ENCODE measurements around the gene LYAR. TPM values are rescaled to one million over a fixed set of nuclear protein-coding genes. Genes with fewer than 3 reads are reported as not detected.

The LYAR gene
- total and polyA plus RNA-seq, 2 of the 13 experiments (the other 11 are each of a cell fraction or from before 2014, with no cell fraction given): 7.8 to 94.2 TPM

DNA sequence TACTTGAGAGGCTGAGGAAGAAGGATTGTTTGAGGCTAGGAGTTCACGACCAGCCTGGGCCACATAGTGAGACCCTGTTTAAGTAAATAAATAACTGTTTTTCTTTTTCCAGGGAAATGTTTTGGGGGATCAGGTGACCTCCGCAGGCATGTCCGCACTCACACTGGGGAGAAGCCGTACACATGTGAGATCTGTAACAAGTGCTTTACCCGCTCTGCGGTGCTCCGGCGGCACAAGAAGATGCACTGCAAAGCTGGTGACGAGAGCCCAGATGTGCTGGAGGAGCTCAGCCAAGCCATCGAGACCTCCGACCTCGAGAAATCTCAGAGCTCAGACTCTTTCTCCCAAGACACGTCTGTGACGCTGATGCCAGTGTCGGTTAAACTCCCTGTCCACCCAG, 30.6 kb upstream of the LYAR start (continued):
- TF ChIP-seq, protein P1, sequence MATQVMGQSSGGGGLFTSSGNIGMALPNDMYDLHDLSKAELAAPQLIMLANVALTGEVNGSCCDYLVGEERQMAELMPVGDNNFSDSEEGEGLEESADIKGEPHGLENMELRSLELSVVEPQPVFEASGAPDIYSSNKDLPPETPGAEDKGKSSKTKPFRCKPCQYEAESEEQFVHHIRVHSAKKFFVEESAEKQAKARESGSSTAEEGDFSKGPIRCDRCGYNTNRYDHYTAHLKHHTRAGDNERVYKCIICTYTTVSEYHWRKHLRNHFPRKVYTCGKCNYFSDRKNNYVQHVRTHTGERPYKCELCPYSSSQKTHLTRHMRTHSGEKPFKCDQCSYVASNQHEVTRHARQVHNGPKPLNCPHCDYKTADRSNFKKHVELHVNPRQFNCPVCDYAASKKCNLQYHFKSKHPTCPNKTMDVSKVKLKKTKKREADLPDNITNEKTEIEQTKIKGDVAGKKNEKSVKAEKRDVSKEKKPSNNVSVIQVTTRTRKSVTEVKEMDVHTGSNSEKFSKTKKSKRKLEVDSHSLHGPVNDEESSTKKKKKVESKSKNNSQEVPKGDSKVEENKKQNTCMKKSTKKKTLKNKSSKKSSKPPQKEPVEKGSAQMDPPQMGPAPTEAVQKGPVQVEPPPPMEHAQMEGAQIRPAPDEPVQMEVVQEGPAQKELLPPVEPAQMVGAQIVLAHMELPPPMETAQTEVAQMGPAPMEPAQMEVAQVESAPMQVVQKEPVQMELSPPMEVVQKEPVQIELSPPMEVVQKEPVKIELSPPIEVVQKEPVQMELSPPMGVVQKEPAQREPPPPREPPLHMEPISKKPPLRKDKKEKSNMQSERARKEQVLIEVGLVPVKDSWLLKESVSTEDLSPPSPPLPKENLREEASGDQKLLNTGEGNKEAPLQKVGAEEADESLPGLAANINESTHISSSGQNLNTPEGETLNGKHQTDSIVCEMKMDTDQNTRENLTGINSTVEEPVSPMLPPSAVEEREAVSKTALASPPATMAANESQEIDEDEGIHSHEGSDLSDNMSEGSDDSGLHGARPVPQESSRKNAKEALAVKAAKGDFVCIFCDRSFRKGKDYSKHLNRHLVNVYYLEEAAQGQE (IDR thresholded peaks at IDR 0.05; ENCODE audit: borderline replicate concordance in 1 of 2, low read depth in 1 of 2, low read length in 2 of 2): no peak
- TF ChIP-seq SNAPC2 (CRISPR knock-in tag; IDR thresholded peaks at IDR 0.05): no peak

DNA sequence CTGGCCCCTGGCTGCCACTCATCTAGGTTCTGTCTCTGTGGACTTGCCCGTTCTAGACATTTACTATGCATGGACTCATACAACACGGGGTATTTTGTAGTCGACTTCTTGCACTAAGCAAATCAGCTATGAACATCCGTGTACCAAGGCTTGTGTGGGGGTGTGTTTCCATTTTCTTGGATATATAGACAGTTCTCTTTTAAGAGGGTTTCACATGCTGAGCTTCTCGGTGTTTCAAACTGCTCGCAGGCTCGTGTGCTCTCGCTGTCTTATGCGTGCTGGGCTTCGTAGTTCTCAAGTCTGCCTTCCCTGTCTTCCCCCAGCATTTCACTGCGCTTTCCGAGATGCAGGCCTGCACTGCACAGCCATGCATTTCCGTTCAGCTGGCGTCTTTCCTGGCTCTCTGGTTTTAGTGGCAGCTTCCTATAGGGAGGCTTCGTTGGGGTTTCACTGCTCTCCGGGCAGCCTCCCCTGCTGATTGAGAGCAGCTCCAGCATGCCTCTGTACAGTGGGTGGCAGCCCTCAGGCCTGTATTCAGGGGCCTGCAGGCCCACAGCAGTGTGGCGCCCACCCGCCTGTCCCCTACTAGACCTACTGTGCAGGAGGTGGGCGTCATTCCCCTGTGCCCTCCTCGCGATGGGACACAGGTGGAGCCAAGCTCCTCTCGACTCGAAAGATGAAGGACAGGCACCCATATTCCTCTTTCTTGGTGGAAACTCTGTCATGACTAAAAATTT, 27.7 kb upstream of the LYAR start:
- ChIA-PET CTCF (ENCODE audit: low intra/inter-chr PET ratio, low total read pairs) (no interaction called here), POLR2A (no interaction called here)
- Histone ChIP-seq H3K9me3 (ENCODE audit: low read length) (no peaks in the 10 kb centered on the region), H3K27me3 (ENCODE audit: control insufficient read depth in 1 of 2, insufficient read depth in 2 of 2, low read length in 2 of 2) (no peaks in the 10 kb centered on the region), H3K27ac (ENCODE audit: extremely low read length, insufficient read depth, low read length) (no peak overlapping the region), H3K4me1 (ENCODE audit: insufficient read depth, low read length) (no peaks in the 10 kb centered on the region), H3K9ac (ENCODE audit: insufficient read depth, low read depth, low read length) (no peak overlapping the region), H3K79me2 (ENCODE audit: insufficient read depth, low read length) (no peaks in the 10 kb centered on the region), H3K36me3 (replicated peaks in 1 of 2; ENCODE audit: control insufficient read depth in 1 of 2, insufficient read depth in 2 of 2, low read length in 2 of 2) (peaks cover 16 to 41% of the 10 kb centered on the region in 2 experiments; a peak in 4 of 5 replicates), H4K20me1 (ENCODE audit: insufficient read depth, low read length) (no peaks in the 10 kb centered on the region), H3K4me3 (replicated peaks in 1 of 3; ENCODE audit: insufficient read depth in 1 of 3, low read depth in 2 of 3, low read length in 3 of 3) (no peak overlapping the region), H3K4me2 (ENCODE audit: low read depth, low read length) (no peak overlapping the region), H2AFZ (ENCODE audit: low read length) (no peak overlapping the region)
- ATAC-seq (no peak), DNase-seq (ENCODE audit: low spot score) (no peak), FAIRE-seq (no peak)
- WGBS (ENCODE audit: low lambda C conversion rate): 95% methylated on average over 22 of the region's 23 CpGs
- TF ChIP-seq JUN (CRISPR knock-in tag; IDR thresholded peaks at IDR 0.05) (no peak), ADNP (CRISPR knock-in tag; IDR thresholded peaks at IDR 0.05) (no peak), BRD4 (CRISPR knock-in tag; IDR thresholded peaks at IDR 0.05) (no peak), MBD4 (IDR thresholded peaks at IDR 0.05; ENCODE audit: borderline replicate concordance, low read length) (no peak), ZNF12 (CRISPR knock-in tag; IDR thresholded peaks at IDR 0.05) (no peak), ZNF282 (IDR thresholded peaks at IDR 0.05; ENCODE audit: partially characterized antibody) (no peak)
- TF ChIP-seq, protein P2, sequence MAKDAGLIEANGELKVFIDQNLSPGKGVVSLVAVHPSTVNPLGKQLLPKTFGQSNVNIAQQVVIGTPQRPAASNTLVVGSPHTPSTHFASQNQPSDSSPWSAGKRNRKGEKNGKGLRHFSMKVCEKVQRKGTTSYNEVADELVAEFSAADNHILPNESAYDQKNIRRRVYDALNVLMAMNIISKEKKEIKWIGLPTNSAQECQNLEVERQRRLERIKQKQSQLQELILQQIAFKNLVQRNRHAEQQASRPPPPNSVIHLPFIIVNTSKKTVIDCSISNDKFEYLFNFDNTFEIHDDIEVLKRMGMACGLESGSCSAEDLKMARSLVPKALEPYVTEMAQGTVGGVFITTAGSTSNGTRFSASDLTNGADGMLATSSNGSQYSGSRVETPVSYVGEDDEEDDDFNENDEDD (CRISPR knock-in tag; IDR thresholded peaks at IDR 0.05; ENCODE audit: borderline replicate concordance): no peak
- TF ChIP-seq, protein P3, sequence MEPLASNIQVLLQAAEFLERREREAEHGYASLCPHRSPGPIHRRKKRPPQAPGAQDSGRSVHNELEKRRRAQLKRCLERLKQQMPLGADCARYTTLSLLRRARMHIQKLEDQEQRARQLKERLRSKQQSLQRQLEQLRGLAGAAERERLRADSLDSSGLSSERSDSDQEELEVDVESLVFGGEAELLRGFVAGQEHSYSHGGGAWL (CRISPR knock-in tag; IDR thresholded peaks at IDR 0.05): no peak
- TF ChIP-seq, protein P4, sequence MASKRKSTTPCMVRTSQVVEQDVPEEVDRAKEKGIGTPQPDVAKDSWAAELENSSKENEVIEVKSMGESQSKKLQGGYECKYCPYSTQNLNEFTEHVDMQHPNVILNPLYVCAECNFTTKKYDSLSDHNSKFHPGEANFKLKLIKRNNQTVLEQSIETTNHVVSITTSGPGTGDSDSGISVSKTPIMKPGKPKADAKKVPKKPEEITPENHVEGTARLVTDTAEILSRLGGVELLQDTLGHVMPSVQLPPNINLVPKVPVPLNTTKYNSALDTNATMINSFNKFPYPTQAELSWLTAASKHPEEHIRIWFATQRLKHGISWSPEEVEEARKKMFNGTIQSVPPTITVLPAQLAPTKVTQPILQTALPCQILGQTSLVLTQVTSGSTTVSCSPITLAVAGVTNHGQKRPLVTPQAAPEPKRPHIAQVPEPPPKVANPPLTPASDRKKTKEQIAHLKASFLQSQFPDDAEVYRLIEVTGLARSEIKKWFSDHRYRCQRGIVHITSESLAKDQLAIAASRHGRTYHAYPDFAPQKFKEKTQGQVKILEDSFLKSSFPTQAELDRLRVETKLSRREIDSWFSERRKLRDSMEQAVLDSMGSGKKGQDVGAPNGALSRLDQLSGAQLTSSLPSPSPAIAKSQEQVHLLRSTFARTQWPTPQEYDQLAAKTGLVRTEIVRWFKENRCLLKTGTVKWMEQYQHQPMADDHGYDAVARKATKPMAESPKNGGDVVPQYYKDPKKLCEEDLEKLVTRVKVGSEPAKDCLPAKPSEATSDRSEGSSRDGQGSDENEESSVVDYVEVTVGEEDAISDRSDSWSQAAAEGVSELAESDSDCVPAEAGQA (IDR thresholded peaks at IDR 0.05; ENCODE audit: low read depth): no peak
- TF ChIP-seq, protein P4 (CRISPR knock-in tag; IDR thresholded peaks at IDR 0.05; ENCODE audit: borderline replicate concordance): no peak
- intact Hi-C loops (cut with micrococcal nuclease; ENCODE audit: unreplicated experiment) (no loop called here), in situ Hi-C loops (cut with HindIII; ENCODE audit: extremely low pct_ligation_motif_present, low pct_unique_long_range_greater_than_20kb) (no loop called here)
- no TSS peak for BruUV-seq (replicated peaks)

Measured in HepG2 (cell line).